GM12878 (cell line): ENCODE results near the gene CRMP1. TPM values are rescaled to one million over a fixed set of nuclear protein-coding genes. Genes with fewer than 3 reads are reported as not detected.

Source experiments
- ATAC-seq: fragments of 200-7000 bp; cut with Tn5 transposase; 3 replicates; pipeline ENCODE4 v1.9.1; 2020; ENCODE audit warnings: mild to moderate bottlenecking, moderate library complexity
- BruUV-seq: library from RNA; stranded (reverse); fragments of 400-500 nt; replicated peaks from 2 replicates; lab custom pipeline; 2021; lab: Mats Ljungman, UMichigan
- CTCF ChIA-PET: fragments of 300-600 bp; sonication (Branson Sonifier 250); formaldehyde crosslinking; extraction: SDS; loops from one replicate; lab custom pipeline; 2021; ENCODE audit warnings: inconsistent platforms; lab: Yijun Ruan, JAX
- POLR2A ChIA-PET: fragments of 350-600 bp; formaldehyde crosslinking; extraction: SDS; loops from one replicate; lab custom pipeline; 2021; ENCODE audit warnings: inconsistent platforms; lab: Charles Lee
- RAD21 ChIA-PET: fragments of 300-600 bp; sonication (Branson Sonifier 250); formaldehyde crosslinking; loops from one replicate; lab custom pipeline; 2023; ENCODE audit warnings: antibody characterized with exemption; ENCODE audit not compliant: unreplicated experiment; lab: Charles Lee
- SMC1A ChIA-PET: fragments of 300-600 bp; sonication (Branson Sonifier 250); formaldehyde crosslinking; loops from one replicate; lab custom pipeline; 2023; ENCODE audit not compliant: unreplicated experiment, uncharacterized antibody; lab: Charles Lee
- DNase-seq: peaks from one replicate; pipeline ENCODE4 v3.0.0-alpha.2; 2011; ENCODE audit warnings: low read depth, low spot score
- FAIRE-seq: peaks from 3 replicates; lab custom pipeline; 2011; peaks lifted over from hg19 to GRCh38; lab: Jason Lieb, UNC
- H2AFZ ChIP-seq: 2 replicates; pipeline ENCODE4 v1.6.0; 2011; ENCODE audit warnings: low read depth, low read length, control low read depth; ENCODE audit not compliant: control insufficient read depth
- H3K27ac ChIP-seq: 2 replicates; pipeline ENCODE4 v1.5.1; 2011; ENCODE audit warnings: control low read depth; ENCODE audit not compliant: control insufficient read depth, insufficient read depth
- H3K27me3 ChIP-seq, 2 experiments: replicated peaks in 1 of 2; 2 replicates each; pipeline versions ENCODE4 v1.6.0 to v1.6.1; 2011; ENCODE audit warnings: low read length in 1 of 2; ENCODE audit not compliant: control insufficient read depth in 2 of 2, insufficient read depth in 2 of 2
- H3K36me3 ChIP-seq, 2 experiments: 2 replicates each; pipeline ENCODE4 v1.5.1; 2011; ENCODE audit warnings: low read length in 1 of 2; ENCODE audit not compliant: control insufficient read depth in 2 of 2, insufficient read depth in 2 of 2
- H3K4me1 ChIP-seq: 2 replicates; pipeline ENCODE4 v1.6.1; 2011; ENCODE audit warnings: mild to moderate bottlenecking, low read length, moderate library complexity, mixed read lengths; ENCODE audit not compliant: control insufficient read depth, insufficient read depth
- H3K4me2 ChIP-seq: 2 replicates; pipeline ENCODE4 v1.6.0; 2011; ENCODE audit warnings: control low read depth; ENCODE audit not compliant: control insufficient read depth, insufficient read depth
- H3K4me3 ChIP-seq: fragments of 200-600 bp; sonication (generic); 2 replicates; pipeline ENCODE4 v1.5.1; 2016
- H3K79me2 ChIP-seq: 2 replicates; pipeline ENCODE4 v1.6.0; 2011; ENCODE audit warnings: low read length; ENCODE audit not compliant: control insufficient read depth, insufficient read depth
- H3K9ac ChIP-seq: 2 replicates; pipeline ENCODE4 v1.8.0; 2011; ENCODE audit warnings: low read length, control low read depth, mixed read lengths; ENCODE audit not compliant: control insufficient read depth, insufficient read depth
- H3K9me3 ChIP-seq: replicated peaks from 3 replicates; pipeline ENCODE4 v1.5.1; 2011; ENCODE audit warnings: mild to moderate bottlenecking, low read length; ENCODE audit not compliant: control insufficient read depth, insufficient read depth
- H4K20me1 ChIP-seq: 2 replicates; pipeline ENCODE4 v1.6.0; 2011; ENCODE audit not compliant: control insufficient read depth, insufficient read depth
- BCL3 ChIP-seq: IDR thresholded peaks from 2 replicates; pipeline ENCODE4 v1.6.1; 2011; ENCODE audit warnings: borderline replicate concordance, low read depth, mild to moderate bottlenecking, moderate library complexity, low read length; ENCODE audit not compliant: insufficient read depth, poor library complexity, severe bottlenecking
- CHD4 ChIP-seq: fragments of 200-600 bp; sonication (generic); IDR thresholded peaks from 2 replicates; pipeline ENCODE4 v1.6.1; 2016; ENCODE audit warnings: mild to moderate bottlenecking
- CTCF ChIP-seq, 3 experiments: IDR thresholded peaks in 2 of 3; conservative IDR thresholded peaks in 1 of 3; 2 replicates each; pipeline ENCODE4 v1.5.1; 2011; ENCODE audit warnings: low read depth in 3 of 3, low read length in 3 of 3, mild to moderate bottlenecking in 3 of 3, control low read depth in 2 of 3, moderate library complexity in 2 of 3, inconsistent platforms in 1 of 3, mixed read lengths in 1 of 3; ENCODE audit not compliant: control insufficient read depth in 2 of 3, insufficient read depth in 1 of 3; ENCODE audit errors: extremely low read depth in 1 of 3
- DPF2 ChIP-seq: fragments of 450-650 bp; IDR thresholded peaks from 2 replicates; pipeline ENCODE4 v1.6.1; 2017; ENCODE audit warnings: mild to moderate bottlenecking
- E2F8 ChIP-seq: fragments of 450-650 bp; IDR thresholded peaks from 2 replicates; pipeline ENCODE4 v1.6.1; 2018; ENCODE audit warnings: mild to moderate bottlenecking, low read depth, moderate library complexity; ENCODE audit not compliant: partially characterized antibody
- PML ChIP-seq: IDR thresholded peaks from 2 replicates; pipeline ENCODE4 v1.6.1; 2012; ENCODE audit warnings: low read length, inconsistent platforms
- RAD21 ChIP-seq: IDR thresholded peaks from 2 replicates; pipeline ENCODE4 v1.6.1; 2011; ENCODE audit warnings: mild to moderate bottlenecking, low read depth, low read length, moderate library complexity; ENCODE audit not compliant: insufficient read depth
- SIX5 ChIP-seq: IDR thresholded peaks from 2 replicates; pipeline ENCODE4 v1.6.1; 2011; ENCODE audit warnings: mild to moderate bottlenecking, low read depth, low read length, moderate library complexity; ENCODE audit not compliant: severe bottlenecking
- SMAD1 ChIP-seq: fragments of 450-650 bp; IDR thresholded peaks from 2 replicates; pipeline ENCODE4 v1.6.1; 2018; ENCODE audit warnings: mild to moderate bottlenecking, low read depth; ENCODE audit not compliant: partially characterized antibody
- SP1 ChIP-seq: IDR thresholded peaks from one replicate; pipeline ENCODE4 v1.6.1; 2011; ENCODE audit warnings: low read depth, low read length
- WRNIP1 ChIP-seq: IDR thresholded peaks from 2 replicates; pipeline ENCODE4 v1.6.1; 2011; ENCODE audit warnings: low read depth, low read length, improper control_type of control experiment, borderline replicate concordance
- WGBS: methylation state at CpG from one replicate; pipeline ENCODE4 v1.1.6; 2016; ENCODE audit warnings: low lambda C conversion rate; ENCODE audit not compliant: insufficient replicate concordance, insufficient coverage; ENCODE audit errors: missing lambda C conversion rate; 5-methylcytosine and 5-hydroxymethylcytosine counted together
- in situ Hi-C: fragments of 300-500 bp; cut with MboI; formaldehyde crosslinking; loops from 9 replicates; pipeline ENCODE4 v1.14.3; 2018; ENCODE audit warnings: mixed read lengths
- intact Hi-C: fragments of 100-400 bp; cut with micrococcal nuclease; formaldehyde crosslinking; loops from one replicate; pipeline ENCODE4 v1.14.2; 2022; ENCODE audit not compliant: unreplicated experiment
- polyA plus RNA-seq, 11 experiments: library from polyadenylated mRNA; depleted of rRNA in 4 of 11; unstranded in 6 of 11; stranded (reverse) in 5 of 11; fragments of >200 nt; fragmentation: Nextera tagmentation in 4 of 11; fragmentation: Illumina TruSeq in 1 of 11; extraction: Ambion mirVana in 4 of 11; extraction: Trizol in 1 of 11; gene quantifications; 1 replicate in 1 of 11; 2 replicates in 10 of 11; pipeline versions ENCODE4 v1.2.1 to v1.2.3, GENCODE V29; 2011 to 2016; ENCODE audit warnings: inconsistent platforms in 2 of 11, missing spikeins in 2 of 11, low read depth in 1 of 11
- total RNA-seq, 4 experiments: library from RNA; depleted of rRNA in 3 of 4; stranded (reverse); fragments of >200 nt in 3 of 4; fragmentation: Illumina TruSeq in 1 of 4; extraction: Trizol in 1 of 4; gene quantifications; 2 replicates each; pipeline versions ENCODE4 v1.2.1 to v1.2.3, GENCODE V29; 2013 to 2021
- TF ChIP-seq, protein P1 (sequence below): fragments of 450-650 bp; IDR thresholded peaks from 2 replicates; pipeline ENCODE4 v1.6.1; 2017; ENCODE audit warnings: mild to moderate bottlenecking, low read depth, inconsistent platforms; ENCODE audit not compliant: poor library complexity, severe bottlenecking

The CRMP1 gene
- total and polyA plus RNA-seq, 10 of the 15 experiments (the other 5 are each of a cell fraction or from before 2014, with no cell fraction given) = 0.03 to 1.4 (median 0.12) TPM; not detected in 2

DNA sequence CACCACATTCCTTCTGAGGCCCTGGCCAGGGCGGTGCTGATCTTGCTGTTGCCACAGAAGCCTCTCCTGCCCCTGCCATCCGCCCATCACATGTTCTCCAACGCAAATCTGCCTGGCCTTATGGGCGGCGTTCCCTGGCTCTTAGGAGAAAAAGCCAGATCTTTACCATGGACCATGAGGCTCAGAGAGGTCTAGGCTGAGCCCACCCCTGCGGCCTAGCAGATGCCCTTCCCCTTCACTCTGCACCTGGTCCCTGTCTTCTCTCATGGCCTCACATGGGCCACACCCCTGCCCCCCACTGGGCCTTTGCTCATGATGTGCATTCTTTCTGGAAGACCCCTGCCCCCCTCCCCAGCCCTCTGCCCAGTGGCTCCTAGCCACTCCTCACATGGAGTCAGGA lies 78.5 kb downstream of the CRMP1 start (continued):
- TF ChIP-seq CTCF (IDR thresholded peaks at IDR 0.05 in 2 of 3, conservative IDR thresholded peaks at IDR 0.05 in 1 of 3; ENCODE audit: control insufficient read depth in 2 of 3, extremely low read depth in 1 of 3, insufficient read depth in 1 of 3, low read depth in 3 of 3, low read length in 3 of 3) = no peak
- TF ChIP-seq WRNIP1 = no peak
- TF ChIP-seq SP1 = no peak
- TF ChIP-seq, all 136 proteins: peak for 0

DNA sequence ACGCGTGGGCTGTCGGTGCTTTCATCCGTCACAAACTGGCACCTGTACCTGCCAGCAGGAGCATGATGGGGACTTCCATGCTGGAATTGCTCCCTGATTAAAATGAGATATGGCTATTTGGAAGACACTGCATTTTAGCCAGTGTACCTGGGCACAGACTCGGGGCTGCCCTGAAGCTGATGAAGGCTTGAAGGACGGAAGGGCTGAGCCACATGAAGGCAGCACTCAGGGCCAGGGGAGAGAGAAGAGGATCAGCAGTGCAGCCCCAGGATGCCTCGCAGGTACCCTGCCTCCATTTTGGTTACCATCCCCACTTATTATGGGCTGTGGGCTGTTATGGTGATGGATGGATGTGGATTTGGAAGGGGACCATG lies 79.0 kb downstream of the CRMP1 start:
- FAIRE-seq = no peak
- H3K36me3 ChIP-seq = peaks cover 0 to 3% of the 10 kb centered on the region in 2 experiments; a peak in 2 of 4 replicates
- ChIA-PET POLR2A (interaction anchor here (1.1 kb wide), 1 partner anchor 11 kb away, joined by 3 read pairs; no protein-coding TSS in a partner anchor), CTCF (interaction anchor here (0.7 to 1.9 kb wide), 3 partner anchors 8 to 33 kb away, joined by 3 to 9 read pairs (median 3); no protein-coding TSS in a partner anchor), SMC1A (no interaction called here), RAD21 (no interaction called here)
- H3K4me1 ChIP-seq = no peaks in the 10 kb centered on the region
- H3K9ac ChIP-seq = no peak overlapping the region
- no peak for DNase-seq
- intact Hi-C loops = loop anchor here (1.0 to 2.0 kb wide), 2 partner anchors 413 to 819 kb away; no protein-coding TSS in a partner anchor
- H4K20me1 ChIP-seq = no peaks in the 10 kb centered on the region
- H3K9me3 ChIP-seq = no peaks in the 10 kb centered on the region; the same call in 2 of the 3 replicates
- in situ Hi-C loops = loop anchor here (10.0 kb wide), 3 partner anchors 409 to 1329 kb away; no protein-coding TSS in a partner anchor
- H3K79me2 ChIP-seq = no peaks in the 10 kb centered on the region
- H3K4me3 ChIP-seq = no peak overlapping the region
- no peaks in the 10 kb centered on the region for H3K27me3 ChIP-seq
- ATAC-seq = no peak
- H2AFZ ChIP-seq = no peak overlapping the region
- BruUV-seq = no TSS peak
- no peak overlapping the region for H3K4me2 ChIP-seq
- WGBS = 41% methylated on average over 7 of the region's 7 CpGs
- H3K27ac ChIP-seq = no peak overlapping the region
- TF ChIP-seq SIX5 = no peak
- TF ChIP-seq PML = no peak
- TF ChIP-seq, protein P1, sequence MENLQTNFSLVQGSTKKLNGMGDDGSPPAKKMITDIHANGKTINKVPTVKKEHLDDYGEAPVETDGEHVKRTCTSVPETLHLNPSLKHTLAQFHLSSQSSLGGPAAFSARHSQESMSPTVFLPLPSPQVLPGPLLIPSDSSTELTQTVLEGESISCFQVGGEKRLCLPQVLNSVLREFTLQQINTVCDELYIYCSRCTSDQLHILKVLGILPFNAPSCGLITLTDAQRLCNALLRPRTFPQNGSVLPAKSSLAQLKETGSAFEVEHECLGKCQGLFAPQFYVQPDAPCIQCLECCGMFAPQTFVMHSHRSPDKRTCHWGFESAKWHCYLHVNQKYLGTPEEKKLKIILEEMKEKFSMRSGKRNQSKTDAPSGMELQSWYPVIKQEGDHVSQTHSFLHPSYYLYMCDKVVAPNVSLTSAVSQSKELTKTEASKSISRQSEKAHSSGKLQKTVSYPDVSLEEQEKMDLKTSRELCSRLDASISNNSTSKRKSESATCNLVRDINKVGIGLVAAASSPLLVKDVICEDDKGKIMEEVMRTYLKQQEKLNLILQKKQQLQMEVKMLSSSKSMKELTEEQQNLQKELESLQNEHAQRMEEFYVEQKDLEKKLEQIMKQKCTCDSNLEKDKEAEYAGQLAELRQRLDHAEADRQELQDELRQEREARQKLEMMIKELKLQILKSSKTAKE = no peak
- no peak for TF ChIP-seq BCL3
- no peak for TF ChIP-seq CHD4
- no peak for TF ChIP-seq RAD21
- no peak for TF ChIP-seq DPF2
- no peak for TF ChIP-seq E2F8
- no peak for TF ChIP-seq SMAD1
